ENCODE results near the gene TAS2R8.

DNA sequence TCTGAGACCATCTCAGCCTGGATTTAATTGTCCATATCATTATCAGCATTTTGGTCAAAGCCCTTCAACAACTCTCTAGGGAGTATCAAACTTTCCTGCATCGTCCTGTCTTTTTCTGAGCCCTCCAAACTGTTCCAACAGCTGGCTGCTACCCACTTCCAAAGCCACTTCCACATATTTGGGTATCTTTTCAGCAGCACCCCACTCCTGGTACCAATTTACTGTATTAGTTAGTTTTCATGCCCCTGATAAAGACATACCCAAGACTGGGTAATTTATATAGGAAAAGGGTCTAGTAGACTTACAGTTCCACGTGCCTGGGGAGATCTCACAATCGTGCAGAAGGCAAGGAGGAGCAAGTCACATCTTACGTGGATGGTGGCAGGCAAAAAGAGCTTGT is 50.9 kb downstream of the TAS2R8 start:
- no peak for TF ChIP-seq CTCF (IDR thresholded peaks at IDR 0.05)
- TF ChIP-seq POLR2A (IDR thresholded peaks at IDR 0.05), result no peak

Measured in adrenal gland (tissue), 5 donors.